HG02852 (cell line): ENCODE measurements around the gene IL2RA.
"Not testable (repeated sequence)": the region's sequence is repeated elsewhere in the genome, so short reads cannot be mapped to it uniquely, and the experiment has no call there.

ENCODE experiments used
- ATAC-seq: cut with Tn5 transposase; IDR thresholded peaks from one replicate; pipeline ENCODE4 v1.9.1; 2021; ENCODE audit warnings: mild to moderate bottlenecking, moderate library complexity; ENCODE audit not compliant: unreplicated experiment

The IL2RA gene

DNA sequence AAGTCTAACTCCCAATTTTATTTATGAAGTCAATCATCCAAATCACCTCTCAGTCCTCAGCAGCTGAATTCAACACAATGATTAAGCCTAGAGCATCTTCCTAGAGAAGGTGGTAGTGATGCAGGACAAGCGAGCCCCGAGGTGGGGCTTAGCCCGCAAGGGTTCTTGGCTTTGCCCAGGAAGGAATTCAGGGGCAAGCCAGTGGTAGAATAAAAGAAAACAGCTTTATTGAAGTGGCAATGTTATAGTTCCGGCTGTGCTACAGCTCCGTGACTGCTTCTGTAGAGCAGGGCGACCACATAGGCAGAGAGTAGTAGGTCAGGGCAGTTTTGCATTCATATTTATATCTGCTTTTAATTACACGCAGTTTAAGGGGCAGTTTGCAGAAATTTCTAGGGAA is 18.1 kb downstream of the IL2RA start:
- ATAC-seq, result no peak

- ATAC-seq, result not testable (repeated sequence)
Measured at GRCh38 chr10:6043377-6043776, 18.8 kb downstream of the IL2RA start.

GRCh38 chr10:6040205-6040604 is 22.0 kb downstream of the IL2RA start:
- no peak for ATAC-seq

- no peak for ATAC-seq
Measured at GRCh38 chr10:6039711-6040110, 22.5 kb downstream of the IL2RA start.

- ATAC-seq, result no peak
Measured at GRCh38 chr10:6038071-6038631, 24.0 kb downstream of the IL2RA start.

GRCh38 chr10:6037422-6037821 is 24.7 kb downstream of the IL2RA start:
- ATAC-seq, result no peak

DNA sequence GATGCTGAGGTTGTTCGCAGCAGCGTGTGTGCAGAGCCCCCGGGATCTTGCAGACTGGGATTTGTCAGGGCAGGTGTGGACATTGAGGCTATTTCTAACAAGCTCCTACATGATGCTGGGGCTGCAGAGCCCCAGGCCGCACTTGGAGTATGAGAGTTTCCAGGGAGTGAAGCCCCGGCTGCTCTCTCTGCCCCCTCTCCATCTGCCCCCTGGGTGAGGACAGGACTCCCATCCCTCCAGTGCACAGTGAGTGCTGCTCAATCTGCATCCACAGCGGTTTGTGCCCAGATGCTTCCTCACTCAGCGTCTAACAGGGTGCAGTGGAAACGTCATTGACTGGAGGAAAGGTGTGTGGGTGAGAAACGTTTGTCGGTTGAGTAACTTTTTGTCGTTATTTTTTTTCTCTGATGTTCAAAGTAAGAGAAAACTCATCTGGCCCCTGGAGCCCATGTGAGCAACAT is 25.3 kb downstream of the IL2RA start:
- no peak for ATAC-seq

GRCh38 chr10:6035931-6036575 is 26.1 kb downstream of the IL2RA start:
- no peak for ATAC-seq

- no peak for ATAC-seq
Measured at GRCh38 chr10:6035101-6035834, 26.9 kb downstream of the IL2RA start.

DNA sequence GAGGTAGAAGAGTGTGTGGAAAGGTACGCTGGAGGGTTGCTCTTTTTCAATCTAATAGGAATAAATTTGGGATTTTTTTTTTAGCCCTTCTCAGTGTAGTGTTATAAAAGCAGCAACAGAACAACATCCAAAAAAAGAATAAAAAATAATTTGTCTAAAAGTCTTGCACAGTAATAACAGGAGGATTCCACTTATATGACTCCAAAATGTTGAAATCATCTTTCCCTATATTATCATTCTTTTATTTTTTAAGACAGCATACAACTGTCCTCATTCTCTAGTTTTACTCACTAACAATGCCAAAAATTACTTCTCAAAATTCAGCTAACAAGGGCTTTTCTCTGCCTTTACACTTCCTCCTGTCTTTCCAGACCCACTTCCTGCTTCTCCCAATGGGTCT is 27.8 kb downstream of the IL2RA start:
- no peak for ATAC-seq

GRCh38 chr10:6033954-6034353 is 28.2 kb downstream of the IL2RA start:
- ATAC-seq, result no peak

GRCh38 chr10:6030940-6031339 is 31.2 kb downstream of the IL2RA start:
- no peak for ATAC-seq

GRCh38 chr10:6030217-6030616 is 31.9 kb downstream of the IL2RA start:
- no peak for ATAC-seq

- no peak for ATAC-seq
Measured at GRCh38 chr10:6027929-6028328, 34.2 kb downstream of the IL2RA start.

DNA sequence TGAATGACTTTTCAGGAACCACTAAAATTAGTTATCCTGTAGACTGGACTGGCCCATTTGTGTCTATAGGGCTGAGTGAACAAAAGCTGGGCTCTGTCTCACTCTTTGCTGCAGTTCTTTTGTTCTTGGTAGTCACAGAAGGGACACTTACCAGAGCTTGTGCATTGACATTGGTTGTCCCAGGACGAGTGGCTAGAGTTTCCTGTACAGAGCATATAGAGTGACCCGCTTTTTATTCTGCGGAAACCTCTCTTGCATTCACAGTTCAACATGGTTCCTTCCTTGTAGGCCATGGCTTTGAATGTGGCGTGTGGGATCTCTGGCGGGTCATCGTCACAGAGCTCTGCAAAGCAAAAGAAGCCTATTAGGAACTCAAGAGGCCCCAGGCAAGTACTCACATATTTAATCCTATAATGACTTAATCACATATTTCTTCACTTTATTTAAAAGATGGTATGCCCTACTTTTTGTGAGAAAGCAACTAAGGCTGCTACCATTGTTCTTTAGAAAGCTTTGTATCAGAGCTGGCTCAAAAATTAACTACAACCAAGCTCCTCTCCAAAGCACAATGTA is 36.4 kb downstream of the IL2RA start:
- no peak for ATAC-seq

DNA sequence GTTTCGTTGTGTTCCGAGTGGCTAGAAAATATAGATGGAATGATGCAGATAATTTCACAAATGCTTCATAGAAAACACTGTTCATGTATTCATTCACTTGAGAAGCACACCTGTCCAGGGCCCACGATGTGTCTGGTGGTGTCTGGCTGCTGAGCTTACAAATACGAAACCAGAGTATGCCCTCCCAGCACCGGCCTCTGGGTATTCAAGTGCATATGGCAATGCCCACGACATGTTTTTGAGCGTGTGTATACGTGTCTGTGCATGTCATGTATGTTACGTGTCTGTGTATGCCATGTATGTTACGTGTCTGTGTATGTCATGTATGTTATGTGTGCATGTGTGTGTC is 37.9 kb downstream of the IL2RA start:
- no peak for ATAC-seq

- no peak for ATAC-seq
Measured at GRCh38 chr10:6023661-6024333, 38.4 kb downstream of the IL2RA start.

DNA sequence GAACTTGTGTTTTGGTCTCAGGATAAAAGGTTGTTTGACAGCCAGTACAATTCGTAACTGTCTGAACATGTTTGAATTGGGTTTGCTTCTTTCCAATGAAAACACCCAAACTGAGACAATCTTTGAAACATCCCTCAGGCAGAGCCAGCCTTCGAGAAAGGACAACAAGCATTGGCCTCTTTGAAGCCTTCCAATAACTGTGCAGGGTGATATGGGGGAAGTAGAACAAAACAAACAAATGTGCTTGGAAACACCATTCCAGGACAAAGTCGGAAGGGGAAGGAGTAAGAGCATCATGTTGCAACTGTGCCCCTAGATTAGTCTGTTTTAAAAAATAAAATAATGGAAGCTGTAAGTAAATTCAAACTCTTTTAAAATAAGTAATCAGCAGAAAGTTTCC is 39.5 kb downstream of the IL2RA start:
- no peak for ATAC-seq

DNA sequence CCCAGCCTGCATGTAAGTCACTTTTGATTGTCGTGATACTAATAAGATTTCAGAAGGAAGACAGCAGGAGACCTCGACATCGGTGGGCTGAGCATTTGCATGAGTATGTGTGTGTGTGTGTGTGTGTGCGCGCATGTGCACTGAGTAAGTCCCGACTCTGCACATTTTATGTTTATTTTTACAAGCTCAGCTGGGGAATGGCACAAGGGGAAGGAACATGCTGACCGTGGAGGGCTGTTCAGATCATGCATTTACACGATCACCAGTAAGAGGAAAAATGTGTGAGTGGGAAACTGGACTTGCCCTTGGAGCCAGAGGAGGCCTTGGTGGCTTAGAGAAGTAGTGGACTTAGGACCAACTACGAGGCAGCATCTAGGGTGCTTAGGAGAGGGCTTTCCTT is 41.3 kb downstream of the IL2RA start:
- no peak for ATAC-seq

- ATAC-seq, result no peak
Measured at GRCh38 chr10:6019796-6020195, 42.4 kb downstream of the IL2RA start.

DNA sequence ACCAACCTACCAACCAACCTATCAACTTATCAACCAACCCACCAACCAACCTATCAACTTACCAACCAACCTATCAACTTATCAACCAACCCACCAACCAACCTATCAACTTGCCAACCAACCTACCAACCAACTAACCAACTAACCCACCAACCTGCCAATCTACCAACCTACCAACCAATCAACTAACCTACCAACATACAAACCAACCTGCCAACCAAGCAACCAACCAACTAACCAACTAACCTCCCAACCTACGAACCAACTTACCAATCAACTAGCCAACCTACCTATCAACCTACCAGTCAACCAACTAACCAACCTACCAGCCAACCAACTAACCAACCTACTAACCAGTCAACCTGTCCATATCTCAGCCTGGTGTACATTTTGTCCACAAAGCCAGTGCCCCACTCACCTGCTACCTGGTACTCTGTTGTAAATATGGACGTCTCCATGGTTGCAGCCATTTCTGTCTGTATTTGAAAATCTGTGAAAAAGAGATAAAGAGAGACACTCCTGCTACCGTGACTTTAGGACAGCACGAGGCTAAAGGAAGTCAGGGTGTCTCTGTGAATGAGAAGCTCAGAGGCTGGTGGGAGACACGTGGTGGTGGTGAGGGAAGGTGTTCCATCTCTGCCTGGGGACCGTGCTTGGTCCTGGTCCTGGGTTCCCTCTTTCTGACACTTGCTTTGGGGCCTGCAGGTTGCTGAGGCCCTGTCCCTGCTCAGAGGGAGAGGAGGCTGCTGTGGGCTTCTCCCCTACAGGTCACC is 43.0 kb downstream of the IL2RA start:
- ATAC-seq, result no peak
